H1 (cell line): Measurements from ENCODE around the gene SHCBP1. TPM values are rescaled to one million over a fixed set of nuclear protein-coding genes. Genes with fewer than 3 reads are reported as not detected.
"Not testable (repeated sequence)": the region's sequence is repeated elsewhere in the genome, so short reads cannot be mapped to it uniquely, and the experiment has no call there.

Experiments used
- CTCF ChIA-PET: fragments of 300-600 bp; sonication (Branson Sonifier 250); formaldehyde crosslinking; loops from one replicate; lab custom pipeline; 2021; ENCODE audit not compliant: partially characterized antibody; lab: Charles Lee
- POLR2A ChIA-PET: fragments of 300-600 bp; sonication (Branson Sonifier 250); formaldehyde crosslinking; loops from one replicate; lab custom pipeline; 2021; ENCODE audit warnings: inconsistent platforms; ENCODE audit not compliant: partially characterized antibody; lab: Charles Lee
- DNase-seq, 2 experiments: peaks; one replicate each; pipeline versions ENCODE4 v3.0.0 to v3.0.0-alpha.2; 2010 to 2022; ENCODE audit warnings: low spot score in 2 of 2, low read depth in 1 of 2, mixed read lengths in 1 of 2
- FAIRE-seq: peaks from 2 replicates; lab custom pipeline; 2011; peaks lifted over from hg19 to GRCh38; lab: Jason Lieb, UNC
- H2AFZ ChIP-seq: 2 replicates; pipeline ENCODE4 v1.8.1; 2012; ENCODE audit warnings: low read length, inconsistent platforms
- H2AK5ac ChIP-seq: 2 replicates; pipeline ENCODE4 v1.6.1; 2013; ENCODE audit warnings: low read depth, low read length
- H2BK120ac ChIP-seq: replicated peaks from 2 replicates; pipeline ENCODE3; 2013; ENCODE audit warnings: low read depth, low read length, inconsistent platforms
- H2BK12ac ChIP-seq: 2 replicates; pipeline ENCODE4 v1.6.1; 2013; ENCODE audit warnings: low read depth, low read length
- H2BK15ac ChIP-seq: 2 replicates; pipeline ENCODE4 v1.6.1; 2013; ENCODE audit warnings: low read length
- H2BK20ac ChIP-seq: 2 replicates; pipeline ENCODE4 v1.6.1; 2013; ENCODE audit warnings: low read length
- H2BK5ac ChIP-seq: 2 replicates; pipeline ENCODE4 v1.6.1; 2013; ENCODE audit warnings: low read depth, low read length
- H3K14ac ChIP-seq: 2 replicates; pipeline ENCODE4 v1.6.1; 2013; ENCODE audit warnings: inconsistent platforms; ENCODE audit not compliant: insufficient read length
- H3K18ac ChIP-seq: 2 replicates; pipeline ENCODE4 v1.6.1; 2013; ENCODE audit warnings: low read length; ENCODE audit errors: extremely low read depth
- H3K23ac ChIP-seq: 2 replicates; pipeline ENCODE4 v1.6.1; 2013; ENCODE audit warnings: inconsistent platforms; ENCODE audit not compliant: insufficient read length
- H3K23me2 ChIP-seq: 2 replicates; pipeline ENCODE4 v1.6.1; 2013; ENCODE audit warnings: low read depth, low read length
- H3K27ac ChIP-seq: 2 replicates; pipeline ENCODE4 v1.6.1; 2011; ENCODE audit warnings: low read depth, low read length, inconsistent platforms
- H3K27me3 ChIP-seq, 4 experiments: replicated peaks in 1 of 4; 1 replicate in 1 of 4; 2 replicates in 3 of 4; pipeline versions ENCODE4 v1.6.1 to v1.8.1; 2011 to 2013; ENCODE audit warnings: low read length in 3 of 4, mild to moderate bottlenecking in 3 of 4, inconsistent platforms in 2 of 4, mixed read lengths in 2 of 4, moderate library complexity in 1 of 4; ENCODE audit not compliant: control insufficient read depth in 3 of 4, insufficient read depth in 3 of 4; ENCODE audit errors: extremely low read depth in 1 of 4
- H3K36me3 ChIP-seq, 4 experiments: 2 replicates each; pipeline versions ENCODE4 v1.6.1 to v1.8.1; 2011 to 2013; ENCODE audit warnings: mild to moderate bottlenecking in 4 of 4, low read length in 3 of 4, moderate library complexity in 2 of 4, control low read depth in 1 of 4, inconsistent platforms in 1 of 4; ENCODE audit not compliant: insufficient read depth in 4 of 4, control insufficient read depth in 2 of 4
- H3K4ac ChIP-seq: replicated peaks from 2 replicates; pipeline ENCODE3; 2013; ENCODE audit warnings: low read length, low read depth, mixed read lengths, inconsistent platforms; ENCODE audit not compliant: insufficient read length
- H3K4me1 ChIP-seq, 4 experiments: replicated peaks in 1 of 4; 1 replicate in 1 of 4; 2 replicates in 3 of 4; pipeline versions ENCODE4 v1.6.1 to v1.8.1; 2011 to 2013; ENCODE audit warnings: low read length in 3 of 4, inconsistent platforms in 2 of 4, mixed read lengths in 1 of 4; ENCODE audit not compliant: insufficient read depth in 4 of 4, control insufficient read depth in 3 of 4
- H3K4me2 ChIP-seq, 2 experiments: 2 replicates each; pipeline versions ENCODE4 v1.6.1 to v1.8.1; 2011 to 2013; ENCODE audit warnings: low read depth in 2 of 2, low read length in 2 of 2, control low read depth in 1 of 2, inconsistent platforms in 1 of 2, mild to moderate bottlenecking in 1 of 2; ENCODE audit not compliant: insufficient read depth in 1 of 2
- H3K4me3 ChIP-seq, 4 experiments: fragments of 200-600, 300-600 bp in 1 of 4; sonication (generic), shearing (Covaris generic), sonication (Bioruptor Twin) in 1 of 4; 2 replicates each; pipeline versions ENCODE4 v1.5.1 to v1.8.1; 2011 to 2016; ENCODE audit warnings: low read length in 4 of 4, low read depth in 3 of 4, control low read depth in 2 of 4, inconsistent platforms in 2 of 4, mild to moderate bottlenecking in 2 of 4, mixed read lengths in 1 of 4, moderate library complexity in 1 of 4; ENCODE audit not compliant: insufficient read depth in 2 of 4; ENCODE audit errors: extremely low read depth in 1 of 4
- H3K56ac ChIP-seq: replicated peaks from 2 replicates; pipeline ENCODE3; 2013; ENCODE audit warnings: low read depth, mild to moderate bottlenecking, mixed read lengths, low read length, inconsistent platforms; ENCODE audit not compliant: insufficient read length
- H3K79me1 ChIP-seq: 2 replicates; pipeline ENCODE4 v1.6.1; 2013; ENCODE audit warnings: low read depth, low read length, control low read depth
- H3K79me2 ChIP-seq, 2 experiments: 2 replicates each; pipeline versions ENCODE4 v1.6.1 to v1.8.1; 2012 to 2013; ENCODE audit warnings: low read length in 2 of 2, mild to moderate bottlenecking in 2 of 2, inconsistent platforms in 1 of 2; ENCODE audit not compliant: insufficient read depth in 2 of 2, control insufficient read depth in 1 of 2
- H3K9ac ChIP-seq, 4 experiments: replicated peaks in 1 of 4; 1 replicate in 1 of 4; 2 replicates in 3 of 4; pipeline versions ENCODE4 v1.6.1 to v1.8.1; 2011 to 2013; ENCODE audit warnings: low read depth in 3 of 4, low read length in 3 of 4, control low read depth in 2 of 4, mild to moderate bottlenecking in 2 of 4, moderate library complexity in 2 of 4, inconsistent platforms in 1 of 4; ENCODE audit errors: extremely low read depth in 1 of 4
- H3K9me3 ChIP-seq, 2 experiments: 2 replicates each; pipeline versions ENCODE4 v1.6.1 to v1.8.1; 2012 to 2013; ENCODE audit warnings: mild to moderate bottlenecking in 2 of 2, moderate library complexity in 2 of 2, control low read depth in 1 of 2, inconsistent platforms in 1 of 2, low read depth in 1 of 2, low read length in 1 of 2, mixed read lengths in 1 of 2; ENCODE audit not compliant: insufficient read depth in 2 of 2
- H4K20me1 ChIP-seq, 2 experiments: replicated peaks in 1 of 2; 2 replicates each; pipeline versions ENCODE3 to v1.8.1; 2011 to 2013; ENCODE audit warnings: inconsistent platforms in 2 of 2, low read length in 2 of 2, mild to moderate bottlenecking in 1 of 2; ENCODE audit not compliant: insufficient read depth in 2 of 2, control insufficient read depth in 1 of 2
- H4K5ac ChIP-seq: 2 replicates; pipeline ENCODE4 v1.6.1; 2013; ENCODE audit warnings: low read length, low read depth, mixed read lengths, inconsistent platforms; ENCODE audit not compliant: insufficient read length
- H4K8ac ChIP-seq: 2 replicates; pipeline ENCODE4 v1.8.0; 2013; ENCODE audit warnings: mild to moderate bottlenecking, moderate library complexity, low read length, inconsistent platforms; ENCODE audit not compliant: insufficient read depth; ENCODE audit errors: extremely low read depth
- H4K91ac ChIP-seq: replicated peaks from 2 replicates; pipeline ENCODE3; 2013; ENCODE audit warnings: low read length, mixed read lengths, inconsistent platforms; ENCODE audit not compliant: insufficient read length
- KDM5A ChIP-seq: fragments of 200-600 bp; IDR thresholded peaks from 2 replicates; pipeline ENCODE4 v1.7.1; 2012; ENCODE audit warnings: mild to moderate bottlenecking, low read length, inconsistent platforms, mixed read lengths
- NRF1 ChIP-seq: IDR thresholded peaks from 2 replicates; pipeline ENCODE4 v1.6.1; 2011; ENCODE audit warnings: mild to moderate bottlenecking, low read depth, low read length, improper control_type of control experiment
- SP2 ChIP-seq: IDR thresholded peaks from 2 replicates; pipeline ENCODE4 v1.6.1; 2012; ENCODE audit warnings: mild to moderate bottlenecking, low read length, inconsistent platforms
- WGBS, 2 experiments: shearing (Covaris generic) in 1 of 2; methylation state at CpG; one replicate each; pipeline versions ENCODE4 v1.1.6 to v1.1.7; 2013 to 2015; ENCODE audit warnings: low lambda C conversion rate in 2 of 2, mixed read lengths in 2 of 2, inconsistent platforms in 1 of 2, low coverage in 1 of 2, missing lambda C conversion rate in 1 of 2; ENCODE audit not compliant: insufficient replicate concordance in 2 of 2, insufficient coverage in 1 of 2, insufficient read length in 1 of 2; ENCODE audit errors: extremely low coverage in 1 of 2, missing lambda C conversion rate in 1 of 2; 5-methylcytosine and 5-hydroxymethylcytosine counted together
- polyA plus RNA-seq, 7 experiments: library from polyadenylated mRNA; depleted of rRNA in 3 of 7; stranded (reverse) in 5 of 7; unstranded in 2 of 7; fragments of >200 nt in 5 of 7; fragments of 200-250 nt in 2 of 7; gene quantifications; 1 replicate in 5 of 7; 2 replicates in 1 of 7; 4 replicates in 1 of 7; pipeline versions ENCODE4 v1.2.1 to v1.2.3, GENCODE V29; 2011 to 2013; ENCODE audit warnings: missing spikeins in 2 of 7, mixed read lengths in 2 of 7
- total RNA-seq: library from RNA; stranded (reverse); fragmentation: NEBNext Ultra II Directional; extraction: Animal tissue kit (Norgen Biotek cat#: 25700); gene quantifications from 2 replicates; pipeline ENCODE4 v1.2.1, GENCODE V29; 2021

SHCBP1 gene
- total and polyA plus RNA-seq, 2 of the 8 experiments (the other 6 are each of a cell fraction or from before 2014, with no cell fraction given) = 5.7 to 14.8 TPM

DNA sequence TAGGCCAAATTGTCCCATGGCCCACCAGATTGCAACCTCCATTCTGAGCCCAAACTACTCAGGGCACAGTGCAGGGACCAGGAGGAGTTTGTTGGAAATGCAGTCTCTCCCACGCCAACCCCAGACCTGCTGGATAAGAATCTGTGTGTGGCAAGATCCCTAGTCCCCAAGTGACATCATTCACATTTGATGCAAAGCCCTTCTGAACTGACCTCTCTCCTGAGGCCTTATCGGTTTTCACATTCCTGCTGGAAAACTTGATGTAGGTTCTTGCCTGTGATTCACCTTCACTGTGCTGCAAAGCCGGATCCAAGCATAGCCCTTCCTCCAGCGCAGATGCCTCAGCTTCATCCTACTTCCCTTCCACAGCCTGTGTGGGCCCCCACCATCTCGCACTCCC lies 6.6 kb upstream of the SHCBP1 start (continued):
- TF ChIP-seq KDM5A (no peak), SP2 (no peak), NRF1 (no peak)

DNA sequence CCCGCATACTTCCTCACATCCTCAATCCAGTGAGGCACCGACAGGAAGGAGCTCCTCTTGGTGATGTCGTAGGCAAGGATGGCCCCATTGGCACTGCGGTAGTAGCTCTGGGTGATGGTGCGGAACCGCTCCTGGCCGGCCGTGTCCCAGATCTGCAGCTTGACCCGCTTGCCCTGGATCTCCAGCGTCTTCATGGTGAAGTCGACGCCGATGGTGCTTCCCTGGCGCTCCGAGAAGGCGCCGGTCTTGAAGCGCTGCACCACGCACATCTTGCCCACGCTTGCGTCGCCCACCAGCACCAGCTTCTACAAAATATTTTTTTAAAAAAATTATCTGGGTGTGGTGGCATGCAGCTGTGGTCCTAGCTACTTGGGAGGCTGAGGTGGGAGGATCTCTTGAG lies 5.5 kb upstream of the SHCBP1 start:
- H3K23ac ChIP-seq, H2BK120ac ChIP-seq, H3K79me2 ChIP-seq, H3K56ac ChIP-seq, H3K4ac ChIP-seq, H3K18ac ChIP-seq, DNase-seq, H3K4me1 ChIP-seq, H3K27ac ChIP-seq, H3K9ac ChIP-seq, H3K79me1 ChIP-seq, H2BK12ac ChIP-seq, H4K20me1 ChIP-seq, CTCF ChIA-PET, H3K23me2 ChIP-seq, H2AFZ ChIP-seq, H3K27me3 ChIP-seq, H3K9me3 ChIP-seq, H3K4me2 ChIP-seq, H3K36me3 ChIP-seq, H4K5ac ChIP-seq, H2BK5ac ChIP-seq, H4K8ac ChIP-seq, H3K14ac ChIP-seq, H3K4me3 ChIP-seq, H4K91ac ChIP-seq, FAIRE-seq, H2AK5ac ChIP-seq, H2BK15ac ChIP-seq, H2BK20ac ChIP-seq: not testable (repeated sequence)
- POLR2A ChIA-PET = interaction anchor here (0.6 kb wide), 1 partner anchor 52 kb away, joined by 3 read pairs; no protein-coding TSS in a partner anchor
- WGBS, 2 experiments = 93% methylated on average over 8 of the region's 22 CpGs; no CpG with 5 or more reads in 1 of the 2 experiments
